Esophagus muscularis mucosa (tissue), 4 donors: ENCODE measurements around the gene KIF19.

Experiments used
- CTCF ChIP-seq, 3 experiments: fragments of 200-600 bp in 2 of 3; fragments of 450-650 bp in 1 of 3; sonication (generic) in 2 of 3; IDR thresholded peaks; one replicate each; pipeline ENCODE4 v1.5.1; 2017 to 2019; ENCODE audit warnings: antibody characterized with exemption in 3 of 3, mild to moderate bottlenecking in 2 of 3, moderate library complexity in 1 of 3
- EP300 ChIP-seq: sonication (generic); formaldehyde crosslinking; IDR thresholded peaks from one replicate; pipeline ENCODE4 v1.6.1; 2017; ENCODE audit warnings: antibody characterized with exemption
- POLR2A ChIP-seq: fragments of 450-650 bp; IDR thresholded peaks from one replicate; pipeline ENCODE4 v1.6.1; 2017; ENCODE audit warnings: antibody characterized with exemption, moderate library complexity, mild to moderate bottlenecking, low read depth

- TF ChIP-seq CTCF (IDR thresholded peaks at IDR 0.05) (no peak), POLR2A (no peak), EP300 (no peak)
These were observed 70.5 kb downstream of the KIF19 start for GRCh38 chr17:74396567-74396966.
